ENCODE measurements around the gene TRAF6. TPM values are rescaled to one million over a fixed set of nuclear protein-coding genes. Genes with fewer than 3 reads are reported as not detected.
A peak's percentile ranks its signal among the peaks of the same experiment; 100 is the strongest.

Gene TRAF6
- total and polyA plus RNA-seq, 12 donors = 3.0 to 18.2 (median 12.9) TPM

DNA sequence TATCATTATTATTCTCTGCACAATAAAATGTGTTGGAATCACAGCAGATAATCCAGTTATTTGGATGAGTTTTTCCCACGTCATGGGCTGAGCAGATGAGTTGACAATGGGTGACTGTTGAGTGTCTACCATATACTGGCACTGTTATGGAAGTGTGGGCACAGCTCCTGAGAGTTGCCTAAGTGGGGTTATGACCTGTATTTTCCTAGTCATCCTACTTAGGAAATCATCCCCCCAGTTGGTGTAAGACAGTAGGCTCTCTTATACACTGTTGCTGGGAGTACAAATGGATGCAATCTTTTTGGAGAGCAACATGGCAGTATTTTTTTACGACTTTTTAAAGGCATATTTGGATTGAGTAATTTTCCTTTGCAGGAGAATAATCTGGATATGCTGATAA is 66.4 kb downstream of the TRAF6 start:
- intact Hi-C loops (cut with DNase I) = no loop called here

GRCh38 chr11:36441610-36442208 is 68.4 kb downstream of the TRAF6 start:
- DNase-seq = no peak
- ATAC-seq = peak in 6 of 8 donors; percentile 26 to 89 (median 60)
- Histone ChIP-seq H3K27ac (peak overlapping the region in 5 of 10 donors; percentile 5 to 69 (median 43)), H3K4me3 (no peak overlapping the region), H3K27me3 (no peaks in the 10 kb centered on the region), H3K9me3 (peaks cover 0 to 10% (median 0%) of the 10 kb centered on the region in 11 donors), H3K36me3 (peaks cover 0 to 83% (median 0%) of the 10 kb centered on the region in 9 donors), H3K4me1 (peaks cover 0 to 17% (median 0%) of the 10 kb centered on the region in 9 donors)
- intact Hi-C loops (cut with DNase I) = no loop called here
- WGBS, 2 donors = 76 to 89% methylated on average over 2 of the region's 2 CpGs
- TF ChIP-seq CTCF (IDR thresholded peaks at IDR 0.05) = no peak

More for the DNA sequence above, 66.4 kb downstream of the TRAF6 start:
- 89 to 90% methylated on average over 2 of the region's 2 CpGs for WGBS, 2 donors
- Histone ChIP-seq H3K4me3 (no peak overlapping the region), H3K27ac (no peak overlapping the region), H3K27me3 (no peaks in the 10 kb centered on the region), H3K36me3 (peaks cover 0 to 79% (median 0%) of the 10 kb centered on the region in 9 donors), H3K9me3 (peaks cover 0 to 10% (median 0%) of the 10 kb centered on the region in 11 donors), H3K4me1 (peaks cover 0 to 17% (median 0%) of the 10 kb centered on the region in 9 donors)
- DNase-seq (no peak), ATAC-seq (no peak)
- no peak for TF ChIP-seq CTCF (IDR thresholded peaks at IDR 0.05)

DNA sequence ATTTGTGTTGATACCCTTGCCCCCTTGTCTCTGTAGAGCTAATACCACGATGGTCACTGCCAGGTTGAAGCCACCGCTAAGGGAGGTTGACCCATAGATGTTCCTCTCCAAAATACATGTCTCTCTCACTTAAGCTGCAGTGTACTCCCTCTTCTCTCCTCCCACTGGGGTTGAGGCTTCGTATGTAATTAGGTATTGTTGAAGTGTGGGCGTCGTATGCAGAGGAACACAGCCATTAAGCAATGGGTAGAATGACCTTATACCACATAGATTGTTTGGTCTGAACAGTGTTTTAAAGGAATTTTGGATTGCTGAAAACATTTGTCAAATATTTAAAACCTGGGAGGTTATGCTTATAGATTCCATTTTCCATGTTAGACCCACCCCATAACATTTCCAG is 71.9 kb downstream of the TRAF6 start:
- Histone ChIP-seq H3K4me3 (no peak overlapping the region), H3K9me3 (peaks cover 0 to 10% (median 0%) of the 10 kb centered on the region in 11 donors), H3K36me3 (peaks cover 0 to 73% (median 0%) of the 10 kb centered on the region in 9 donors), H3K27ac (no peak overlapping the region), H3K4me1 (peaks cover 0 to 17% (median 0%) of the 10 kb centered on the region in 9 donors), H3K27me3 (no peaks in the 10 kb centered on the region)
- ATAC-seq (no peak), DNase-seq (no peak)
- WGBS, 2 donors = 95 to 97% methylated on average over 5 of the region's 5 CpGs
- no peak for TF ChIP-seq CTCF (IDR thresholded peaks at IDR 0.05)
- intact Hi-C loops (cut with DNase I) = no loop called here

DNA sequence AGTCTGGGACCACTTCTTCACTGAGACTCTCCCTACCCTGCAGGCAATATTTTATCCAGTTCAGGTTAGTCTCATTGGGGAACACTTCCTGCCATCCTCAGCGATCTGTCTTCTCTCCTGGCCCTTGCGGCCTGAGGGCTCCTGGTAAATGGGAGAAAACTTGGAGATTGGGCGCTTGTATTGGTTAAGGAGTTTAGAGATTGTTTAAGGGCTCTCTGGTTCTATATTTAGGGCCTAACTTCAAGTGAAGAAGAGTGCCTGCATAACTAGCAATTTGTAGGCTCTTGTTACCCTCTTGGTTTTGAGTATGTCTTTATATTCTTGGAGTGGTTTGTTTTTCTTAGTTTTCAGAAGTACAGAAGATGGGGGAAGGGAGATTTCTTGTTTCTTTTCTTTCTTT is 72.7 kb downstream of the TRAF6 start:
- no peak for TF ChIP-seq CTCF (IDR thresholded peaks at IDR 0.05)
- Histone ChIP-seq H3K36me3 (peaks cover 0 to 80% (median 0%) of the 10 kb centered on the region in 9 donors), H3K27ac (no peak overlapping the region), H3K4me1 (peaks cover 0 to 13% (median 0%) of the 10 kb centered on the region in 9 donors), H3K27me3 (no peaks in the 10 kb centered on the region), H3K4me3 (no peak overlapping the region), H3K9me3 (peaks cover 0 to 10% (median 0%) of the 10 kb centered on the region in 11 donors)
- 79 to 91% methylated on average over 3 of the region's 3 CpGs for WGBS, 2 donors
- no peak for DNase-seq
- ATAC-seq = no peak
- intact Hi-C loops (cut with DNase I) = no loop called here

Other genes with a start within 250 kb of the TRAF6 start
- gene COMMD9, start 220.8 kb downstream of the TRAF6 start, total RNA-seq = 10 to 100 TPM; 55.0 to 69.4 (median 57.5) TPM
- gene COMMD9, start 220.8 kb downstream of the TRAF6 start, polyA plus RNA-seq = 10 to 100 TPM; 22.3 to 39.9 TPM
- gene PRR5L, start 214.0 kb downstream of the TRAF6 start, total RNA-seq = 10 to 100 TPM in 1 of 10 donors, 1 to 10 TPM in 9; 1.5 to 10.7 (median 2.4) TPM
- 1 to 10 TPM in 1 of 2 donors, under 1 TPM in 1; 0.80 to 2.5 TPM for gene PRR5L, start 214.0 kb downstream of the TRAF6 start, polyA plus RNA-seq
- 1 to 10 TPM in 6 of 10 donors, under 1 TPM in 4; 0.64 to 2.1 (median 1.2) TPM for gene RAG1, start 57.7 kb upstream of the TRAF6 start, total RNA-seq
- gene RAG1, start 57.7 kb upstream of the TRAF6 start, polyA plus RNA-seq = 1 to 10 TPM in 1 of 2 donors, under 1 TPM in 1; 0.26 to 1.3 TPM
- 10 to 100 TPM; 33.8 to 50.8 (median 41.5) TPM for gene IFTAP, start 84.2 kb upstream of the TRAF6 start, total RNA-seq
- gene IFTAP, start 84.2 kb upstream of the TRAF6 start, polyA plus RNA-seq = 10 to 100 TPM; 44.6 to 54.6 TPM
- gene RAG2, start 88.0 kb upstream of the TRAF6 start, total RNA-seq = not detected
- gene RAG2, start 88.0 kb upstream of the TRAF6 start, polyA plus RNA-seq = not detected

Data from heart right ventricle (tissue), 16 donors.